Upper lobe of left lung (tissue), 4 donors: ENCODE measurements around the gene MAD1L1.

ENCODE experiments used
- CTCF ChIP-seq, 6 experiments: fragments of 450-650 bp in 4 of 6; fragments of 200-600 bp in 2 of 6; sonication (generic) in 2 of 6; IDR thresholded peaks; one replicate each; pipeline ENCODE4 v1.5.1; 2016 to 2019; ENCODE audit warnings: antibody characterized with exemption in 6 of 6
- POLR2A ChIP-seq, 4 donors: fragments of 450-650 bp; IDR thresholded peaks; one replicate each; pipeline ENCODE4 v1.5.1; 2016 to 2017; ENCODE audit warnings: antibody characterized with exemption in 4 of 4, mild to moderate bottlenecking in 2 of 4
- POLR2AphosphoS5 ChIP-seq, 2 donors: sonication (generic); formaldehyde crosslinking; IDR thresholded peaks; one replicate each; pipeline ENCODE4 v1.5.1; 2017; ENCODE audit warnings: antibody characterized with exemption in 2 of 2

- TF ChIP-seq CTCF (IDR thresholded peaks at IDR 0.05) (peak in 1 of 6 experiments; percentile 20), POLR2A (IDR thresholded peaks at IDR 0.05) (no peak), POLR2AphosphoS5 (IDR thresholded peaks at IDR 0.05) (no peak)
Measured at GRCh38 chr7:2063563-2064260, 169.0 kb downstream of the MAD1L1 start.
